GM19351 (cell line): ENCODE data around the gene EEFSEC.

ENCODE experiments used
- ATAC-seq: cut with Tn5 transposase; IDR thresholded peaks from one replicate; pipeline ENCODE4 v1.9.1; 2021; ENCODE audit warnings: mild to moderate bottlenecking, moderate library complexity; ENCODE audit not compliant: unreplicated experiment

Gene EEFSEC

GRCh38 chr3:128311441-128311844 is 158.2 kb downstream of the EEFSEC start:
- ATAC-seq, result no peak

- ATAC-seq, result no peak
Observed at GRCh38 chr3:128312271-128312670, 159.0 kb downstream of the EEFSEC start.

- no peak for ATAC-seq
Observed at GRCh38 chr3:128313071-128313725, 159.9 kb downstream of the EEFSEC start.

DNA sequence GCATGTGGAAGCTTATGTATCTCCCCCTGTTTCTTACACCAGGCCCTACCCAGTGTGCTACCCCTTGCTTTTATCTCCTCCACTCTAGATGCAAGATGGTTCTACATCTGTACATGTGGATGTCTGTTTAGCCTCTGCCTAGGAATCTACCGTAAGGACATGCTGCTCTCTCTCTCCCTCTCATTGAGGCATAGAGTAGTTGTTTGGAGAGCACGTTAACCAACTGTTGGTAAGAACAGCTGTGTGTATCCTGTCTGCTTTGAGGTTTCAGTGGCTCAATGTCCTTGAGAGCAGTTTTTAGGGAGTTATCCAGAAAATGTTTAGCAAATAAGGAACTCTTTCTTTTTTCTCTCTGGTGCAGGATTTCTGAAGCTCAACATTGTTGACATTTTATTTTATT is 160.7 kb downstream of the EEFSEC start:
- no peak for ATAC-seq

GRCh38 chr3:128315313-128315712 is 162.0 kb downstream of the EEFSEC start:
- ATAC-seq, result no peak

DNA sequence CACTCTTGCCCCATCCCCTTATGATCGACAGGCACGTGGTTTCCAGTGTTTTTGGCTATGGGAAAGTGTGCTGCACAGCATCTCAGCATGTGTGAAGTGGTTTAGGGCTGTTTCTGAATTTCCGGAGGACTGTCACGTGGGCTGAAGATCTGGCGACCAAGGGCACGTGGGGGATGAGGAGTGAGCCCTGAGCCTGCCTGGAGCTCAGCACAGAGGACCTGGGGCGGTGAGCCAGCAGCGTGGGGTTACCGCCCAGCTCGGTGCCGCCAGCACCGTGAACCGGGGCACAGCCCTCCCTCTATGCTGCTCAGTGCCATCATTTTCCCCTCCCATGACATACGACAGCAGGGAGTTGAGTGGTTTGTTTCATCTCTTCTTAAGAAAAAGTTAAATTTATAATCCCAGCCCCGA is 163.2 kb downstream of the EEFSEC start:
- no peak for ATAC-seq

GRCh38 chr3:128317101-128317697 is 163.9 kb downstream of the EEFSEC start:
- no peak for ATAC-seq

GRCh38 chr3:128317698-128318231 is 164.5 kb downstream of the EEFSEC start:
- ATAC-seq, result no peak

DNA sequence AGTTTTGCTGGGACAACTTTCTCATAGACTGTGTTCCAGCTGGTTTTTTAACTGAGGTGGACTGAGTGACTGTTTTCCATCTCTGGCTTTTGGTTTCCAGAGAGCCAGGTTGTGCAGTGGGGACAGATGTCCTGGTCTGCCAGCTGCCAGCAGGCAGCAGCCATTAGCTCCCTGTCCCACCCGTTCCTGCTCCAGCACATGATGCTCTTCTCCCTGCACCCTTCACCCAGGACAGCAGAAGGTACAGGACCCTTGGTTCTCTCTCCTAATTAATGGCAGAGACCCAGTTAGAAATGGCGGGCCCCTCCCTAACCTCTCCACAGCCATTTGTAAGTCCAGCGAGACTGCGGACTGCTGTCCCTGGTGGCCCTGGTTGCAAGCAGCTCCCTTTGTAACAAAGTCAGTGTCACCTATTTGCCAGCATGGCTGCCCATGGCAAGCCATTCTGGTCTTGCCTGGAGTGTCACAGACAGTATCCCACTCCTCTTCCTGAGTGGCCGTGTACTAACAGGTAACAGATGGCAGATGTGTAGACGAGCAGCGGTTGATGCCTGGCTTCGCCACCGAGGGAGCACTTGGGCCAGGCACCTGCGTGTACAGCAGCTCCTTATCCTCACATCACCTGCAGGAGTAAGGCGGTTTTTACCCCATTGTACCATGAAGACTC is 165.1 kb downstream of the EEFSEC start:
- no peak for ATAC-seq

GRCh38 chr3:128319107-128319506 is 165.8 kb downstream of the EEFSEC start:
- ATAC-seq, result no peak

DNA sequence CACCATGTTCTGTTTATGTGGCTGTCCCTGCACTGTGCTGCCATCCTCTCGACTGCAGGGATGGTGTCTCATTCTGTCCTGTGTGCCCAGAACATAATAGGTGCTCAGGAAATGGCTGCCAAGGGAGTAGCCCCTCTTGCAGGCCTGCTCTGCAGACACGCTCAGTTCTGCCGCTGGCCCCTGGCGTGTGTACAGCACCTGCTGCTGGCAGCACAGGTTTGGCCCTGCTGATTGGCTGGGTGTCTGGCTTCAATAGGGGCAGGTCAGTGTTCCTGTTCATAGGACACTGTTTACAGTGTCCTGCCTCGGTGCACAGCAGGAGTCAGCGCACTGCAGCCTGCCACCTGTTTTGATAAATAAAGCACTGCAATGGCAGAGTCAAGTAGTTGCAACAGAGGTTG is 166.5 kb downstream of the EEFSEC start:
- ATAC-seq, result no peak

GRCh38 chr3:128320551-128321340 is 167.5 kb downstream of the EEFSEC start:
- no peak for ATAC-seq

GRCh38 chr3:128321418-128321817 is 168.1 kb downstream of the EEFSEC start:
- no peak for ATAC-seq

GRCh38 chr3:128322030-128323022 is 169.0 kb downstream of the EEFSEC start:
- ATAC-seq, result no peak

GRCh38 chr3:128323206-128324081 is 170.2 kb downstream of the EEFSEC start:
- no peak for ATAC-seq

DNA sequence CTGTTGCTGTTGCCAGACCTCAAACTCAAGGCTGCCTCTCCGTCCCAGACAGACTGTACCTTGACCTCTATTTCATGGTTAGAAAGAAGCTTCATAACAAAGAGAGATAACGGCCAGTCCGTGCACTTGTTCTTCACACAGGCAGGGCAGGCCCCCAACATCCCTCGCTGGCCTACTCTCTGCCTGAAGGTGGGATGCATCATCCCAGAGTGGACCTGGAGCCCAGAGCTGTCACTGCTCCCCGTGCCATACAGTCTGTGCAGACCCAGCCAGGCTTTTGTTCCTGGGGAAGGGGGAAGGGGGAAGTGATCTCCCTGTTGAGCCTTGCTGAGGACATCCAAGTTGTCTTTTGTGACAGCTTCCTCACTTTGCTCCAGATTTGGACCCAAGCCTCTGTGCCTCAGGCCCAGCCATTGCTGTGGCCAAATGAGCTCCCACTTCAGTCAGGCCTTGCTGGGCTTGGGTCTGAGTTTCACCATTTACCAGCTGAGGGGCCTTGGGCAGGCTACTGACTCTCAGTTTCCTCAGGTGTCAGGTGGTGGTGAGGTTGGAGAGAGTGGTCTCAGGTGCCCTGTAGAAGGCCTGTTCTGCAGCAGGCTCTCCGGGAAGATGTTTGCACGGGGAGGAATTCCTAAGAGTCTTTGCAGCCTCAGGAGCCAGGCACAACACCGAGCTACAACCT is 171.8 kb downstream of the EEFSEC start:
- no peak for ATAC-seq

GRCh38 chr3:128326051-128326823 is 173.0 kb downstream of the EEFSEC start:
- ATAC-seq, result no peak

DNA sequence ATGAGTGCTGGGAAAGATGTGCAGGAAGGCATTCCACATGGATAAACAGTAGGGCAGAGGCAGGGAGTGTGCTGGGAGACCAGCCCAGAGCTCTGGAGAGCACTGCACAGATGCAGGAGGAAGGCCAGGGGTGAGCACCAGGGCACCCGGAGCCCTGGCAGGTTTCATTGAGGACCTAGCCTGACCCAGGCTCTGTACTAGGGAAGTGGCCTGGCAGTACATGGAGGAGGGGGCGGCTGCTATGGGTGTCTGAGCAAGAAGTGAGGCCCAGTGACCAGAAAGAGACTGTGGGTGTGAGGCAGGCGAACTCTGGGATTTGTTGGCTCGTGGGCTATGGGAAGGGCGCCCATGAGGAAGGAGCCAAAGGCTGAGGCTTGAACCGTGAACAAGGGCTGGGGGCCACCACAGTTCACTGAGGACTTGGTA is 174.3 kb downstream of the EEFSEC start:
- ATAC-seq, result no peak
